Left lung (tissue), 10 donors: ENCODE results near the gene GPR141. TPM values are rescaled to one million over a fixed set of nuclear protein-coding genes. Genes with fewer than 3 reads are reported as not detected.

Experiments used
- ATAC-seq: fragments of 200-7000 bp; cut with Tn5 transposase; one replicate; pipeline ENCODE4 v1.9.1; 2020; ENCODE audit warnings: moderate library complexity
- DNase-seq, 4 donors: peaks; one replicate each; pipeline ENCODE4 v3.0.0-alpha.2; 2013 to 2020
- H3K27ac ChIP-seq, 2 donors: fragments of 200-600 bp; sonication (generic) in 1 of 2; one replicate each; pipeline versions ENCODE4 v1.5.0 to v1.8.0; 2020 to 2021
- H3K27me3 ChIP-seq, 2 donors: fragments of 200-600 bp; sonication (generic) in 1 of 2; one replicate each; pipeline versions ENCODE4 v1.5.0 to v1.8.0; 2020 to 2021
- H3K36me3 ChIP-seq, 2 donors: fragments of 200-600 bp; sonication (generic) in 1 of 2; one replicate each; pipeline versions ENCODE4 v1.5.0 to v1.8.0; 2020 to 2021
- H3K4me1 ChIP-seq, 2 donors: fragments of 200-600 bp; one replicate each; pipeline ENCODE4 v1.8.0; 2021
- H3K4me3 ChIP-seq, 2 donors: fragments of 200-600 bp; sonication (generic) in 1 of 2; one replicate each; pipeline versions ENCODE4 v1.5.0 to v1.8.0; 2020 to 2021; ENCODE audit warnings: mild to moderate bottlenecking in 1 of 2
- H3K9me3 ChIP-seq, 2 donors: fragments of 200-600 bp; sonication (generic) in 1 of 2; one replicate each; pipeline versions ENCODE4 v1.5.0 to v1.8.0; 2020 to 2021
- intact Hi-C, 2 donors: fragments of 100-400 bp; cut with DNase I; formaldehyde crosslinking; loops; one replicate each; pipeline versions ENCODE4 v1.11.2 to v1.14.2; 2022
- polyA plus RNA-seq, 6 donors: library from polyadenylated mRNA; unstranded; fragments of 120-200 nt; gene quantifications; one replicate each; pipeline ENCODE4 v1.2.1, GENCODE V29; 2013; ENCODE audit not compliant: insufficient read length in 6 of 6
- total RNA-seq, 2 donors: library from RNA; stranded (reverse); fragmentation: NEBNext Ultra II Directional; extraction: Animal tissue kit (Norgen Biotek cat#: 25700); gene quantifications; one replicate each; pipeline ENCODE4 v1.2.1, GENCODE V29; 2021
- TF ChIP-seq, protein P1 (sequence below), 2 donors: fragments of 200-600 bp; sonication (generic) in 1 of 2; IDR thresholded peaks; one replicate each; pipeline versions ENCODE4 v1.5.0 to v1.8.0; 2021; ENCODE audit warnings: antibody characterized with exemption in 2 of 2
- donor health status: DM: no; HTN: yes; CAD: no.
- donor health status: DM: no; HTN: no; CAD: no.

The GPR141 gene
- total and polyA plus RNA-seq, 8 donors, result 0.74 to 8.6 (median 1.3) TPM

DNA sequence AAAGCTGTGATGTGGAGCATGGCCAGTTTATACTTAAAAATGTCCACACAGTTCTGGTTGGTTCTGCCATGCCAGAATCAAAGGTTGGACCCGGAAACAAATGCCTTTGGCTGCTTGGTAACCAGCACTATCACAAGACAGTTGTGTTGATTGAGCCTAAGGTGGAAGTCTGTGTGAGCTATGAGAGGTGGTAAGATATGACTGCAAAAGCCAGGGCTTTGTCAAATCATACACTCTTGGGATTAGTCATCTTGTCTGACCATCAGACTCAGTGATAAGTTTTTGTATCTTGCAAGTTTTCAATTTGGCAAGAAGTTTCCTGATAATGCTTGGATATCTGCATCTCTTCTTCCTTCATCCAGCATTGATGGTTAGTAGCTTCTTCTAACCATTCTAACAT, 35.5 kb downstream of the GPR141 start:
- H3K27ac ChIP-seq, result no peak overlapping the region
- DNase-seq, result no peak
- no peak for ATAC-seq
- no peaks in the 10 kb centered on the region for H3K27me3 ChIP-seq
- H3K4me3 ChIP-seq, result no peak overlapping the region
- peaks cover 0 to 11% of the 10 kb centered on the region in 2 donors for H3K4me1 ChIP-seq
- intact Hi-C loops, result no loop called here
- H3K36me3 ChIP-seq, result no peaks in the 10 kb centered on the region
- TF ChIP-seq, protein P1, sequence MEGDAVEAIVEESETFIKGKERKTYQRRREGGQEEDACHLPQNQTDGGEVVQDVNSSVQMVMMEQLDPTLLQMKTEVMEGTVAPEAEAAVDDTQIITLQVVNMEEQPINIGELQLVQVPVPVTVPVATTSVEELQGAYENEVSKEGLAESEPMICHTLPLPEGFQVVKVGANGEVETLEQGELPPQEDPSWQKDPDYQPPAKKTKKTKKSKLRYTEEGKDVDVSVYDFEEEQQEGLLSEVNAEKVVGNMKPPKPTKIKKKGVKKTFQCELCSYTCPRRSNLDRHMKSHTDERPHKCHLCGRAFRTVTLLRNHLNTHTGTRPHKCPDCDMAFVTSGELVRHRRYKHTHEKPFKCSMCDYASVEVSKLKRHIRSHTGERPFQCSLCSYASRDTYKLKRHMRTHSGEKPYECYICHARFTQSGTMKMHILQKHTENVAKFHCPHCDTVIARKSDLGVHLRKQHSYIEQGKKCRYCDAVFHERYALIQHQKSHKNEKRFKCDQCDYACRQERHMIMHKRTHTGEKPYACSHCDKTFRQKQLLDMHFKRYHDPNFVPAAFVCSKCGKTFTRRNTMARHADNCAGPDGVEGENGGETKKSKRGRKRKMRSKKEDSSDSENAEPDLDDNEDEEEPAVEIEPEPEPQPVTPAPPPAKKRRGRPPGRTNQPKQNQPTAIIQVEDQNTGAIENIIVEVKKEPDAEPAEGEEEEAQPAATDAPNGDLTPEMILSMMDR (IDR thresholded peaks at IDR 0.05), result no peak
- H3K9me3 ChIP-seq, result no peaks in the 10 kb centered on the region

DNA sequence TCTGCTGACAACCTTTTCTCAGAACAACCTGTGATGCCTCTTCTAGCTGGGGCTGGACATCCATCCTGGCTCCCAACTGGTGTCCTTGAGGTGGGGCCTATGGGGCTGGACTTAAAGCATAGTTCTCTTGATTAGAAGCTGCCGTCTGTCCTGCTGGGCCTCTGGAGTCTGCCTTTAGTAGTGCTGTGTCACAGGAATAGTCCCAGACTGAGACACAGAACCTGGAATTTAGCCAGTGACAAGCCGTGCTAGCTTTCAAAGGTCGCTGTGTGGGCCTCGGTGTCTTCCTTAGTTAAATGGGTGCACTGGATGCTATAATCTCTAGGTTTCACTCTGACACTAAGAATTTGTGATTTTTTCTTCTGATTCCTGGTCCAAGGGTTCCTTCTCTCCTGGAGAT, 41.2 kb downstream of the GPR141 start:
- ATAC-seq, result no peak
- no peak overlapping the region for H3K4me3 ChIP-seq
- intact Hi-C loops, result no loop called here
- no peaks in the 10 kb centered on the region for H3K27me3 ChIP-seq
- no peaks in the 10 kb centered on the region for H3K36me3 ChIP-seq
- peaks cover 0 to 12% of the 10 kb centered on the region in 2 donors for H3K4me1 ChIP-seq
- no peak for DNase-seq
- H3K9me3 ChIP-seq, result no peaks in the 10 kb centered on the region
- TF ChIP-seq, protein P1 (IDR thresholded peaks at IDR 0.05), result no peak
- no peak overlapping the region for H3K27ac ChIP-seq

DNA sequence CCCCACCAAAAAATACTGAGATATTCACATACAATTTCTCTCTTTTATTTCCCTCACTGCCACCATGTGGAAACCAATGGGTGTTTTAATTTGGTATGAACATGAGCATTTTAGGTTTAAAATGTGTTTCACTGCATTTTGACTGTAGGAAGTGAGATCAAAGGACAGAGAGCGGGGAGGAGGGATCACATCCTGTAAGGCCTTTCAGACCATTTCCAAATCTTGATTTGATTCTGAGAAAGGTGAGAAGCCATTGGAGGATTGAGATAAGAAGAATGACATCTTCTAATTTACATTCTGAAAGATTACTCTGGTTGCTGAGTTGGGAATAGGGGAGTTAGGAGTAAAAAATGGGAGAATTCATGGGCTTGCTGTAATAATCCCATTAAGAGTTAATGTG, 42.5 kb downstream of the GPR141 start:
- TF ChIP-seq, protein P1 (IDR thresholded peaks at IDR 0.05), result no peak
- no peaks in the 10 kb centered on the region for H3K27me3 ChIP-seq
- no peak overlapping the region for H3K4me3 ChIP-seq
- H3K36me3 ChIP-seq, result no peaks in the 10 kb centered on the region
- peaks cover 3 to 12% of the 10 kb centered on the region in 2 donors for H3K4me1 ChIP-seq
- no peaks in the 10 kb centered on the region for H3K9me3 ChIP-seq
- H3K27ac ChIP-seq, result no peak overlapping the region
- no peak for DNase-seq
- intact Hi-C loops, result no loop called here
- no peak for ATAC-seq

DNA sequence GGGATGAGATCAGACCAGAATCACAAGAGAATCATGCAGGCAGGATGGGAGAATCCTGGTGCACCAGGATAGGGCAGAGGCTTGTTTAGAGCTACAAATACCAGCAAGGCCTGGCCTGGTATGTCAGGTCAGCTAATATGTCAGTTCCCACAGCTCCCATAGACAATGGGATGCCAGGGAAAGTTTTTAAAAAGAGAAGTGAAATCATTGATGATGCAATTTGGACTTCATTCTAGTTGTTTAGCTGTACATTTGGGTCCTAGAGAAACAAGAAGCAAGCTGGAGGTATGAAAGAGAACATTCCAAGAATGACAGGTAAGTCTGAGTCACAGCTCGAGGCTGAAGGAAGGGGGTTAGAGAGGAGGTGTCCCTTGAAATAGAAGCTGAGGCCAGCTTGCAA, 45.2 kb downstream of the GPR141 start:
- TF ChIP-seq, protein P1 (IDR thresholded peaks at IDR 0.05), result no peak
- ATAC-seq (peak; percentile 29), DNase-seq (no peak)
- Histone ChIP-seq H3K27me3 (no peaks in the 10 kb centered on the region), H3K4me1 (peaks cover 3 to 34% of the 10 kb centered on the region in 2 donors), H3K36me3 (no peaks in the 10 kb centered on the region), H3K27ac (peak overlapping the region in 1 of 2 donors; percentile 79), H3K9me3 (no peaks in the 10 kb centered on the region), H3K4me3 (no peak overlapping the region)
- intact Hi-C loops, result no loop called here

DNA sequence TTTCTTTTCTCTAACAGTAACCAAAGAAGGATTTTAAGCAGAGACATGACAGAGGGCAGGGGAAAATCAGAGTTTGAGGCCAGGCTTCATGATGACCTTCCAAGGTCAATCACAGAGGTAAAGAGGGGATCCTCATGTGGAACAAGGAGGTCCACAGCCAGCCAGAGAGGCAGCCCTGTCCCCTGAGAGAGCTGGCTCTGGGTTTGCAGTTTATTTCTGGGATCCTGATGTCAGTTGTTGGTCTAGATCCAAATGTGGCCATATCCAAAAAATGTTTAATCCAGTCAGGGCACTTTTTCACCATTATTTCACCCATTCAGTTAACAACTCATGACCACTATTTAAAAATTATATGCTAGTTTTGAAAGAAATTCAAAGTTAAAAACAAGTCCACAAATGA, 45.6 kb downstream of the GPR141 start:
- ATAC-seq, result no peak
- no peaks in the 10 kb centered on the region for H3K9me3 ChIP-seq
- no peaks in the 10 kb centered on the region for H3K36me3 ChIP-seq
- DNase-seq, result no peak
- TF ChIP-seq, protein P1 (IDR thresholded peaks at IDR 0.05), result no peak
- H3K4me1 ChIP-seq, result peaks cover 3 to 34% of the 10 kb centered on the region in 2 donors
- H3K27ac ChIP-seq, result peak overlapping the region in 1 of 2 donors; percentile 79
- no peaks in the 10 kb centered on the region for H3K27me3 ChIP-seq
- H3K4me3 ChIP-seq, result no peak overlapping the region
- intact Hi-C loops, result no loop called here
